ENCODE data around the gene CPD.

- no peak for TF ChIP-seq CTCF (conservative IDR thresholded peaks at IDR 0.05 in 1 of 2, IDR thresholded peaks at IDR 0.05 in 1 of 2; ENCODE audit: low read depth in 1 of 2, low read length in 2 of 2)
- no peak for TF ChIP-seq EZH2 (IDR thresholded peaks at IDR 0.05; ENCODE audit: low read length, missing control alignments)
Measured at GRCh38 chr17:30506481-30506880, 127.8 kb downstream of the CPD start.
